Activated naive CD8-positive, alpha-beta T cell (primary cell): Measurements from ENCODE around the gene SNX30.

ENCODE experiments used
- H3K27ac Mint-ChIP-seq: one replicate; pipeline ENCODE4 v1.8.0; 2021; ENCODE audit warnings: mixed read lengths
- H3K27me3 Mint-ChIP-seq: one replicate; pipeline ENCODE4 v1.8.0; 2021; ENCODE audit warnings: mixed read lengths
- H3K36me3 Mint-ChIP-seq: one replicate; pipeline ENCODE4 v1.8.0; 2021; ENCODE audit warnings: mixed read lengths
- H3K4me1 Mint-ChIP-seq: one replicate; pipeline ENCODE4 v1.8.0; 2021; ENCODE audit warnings: low read depth, mixed read lengths
- H3K4me3 Mint-ChIP-seq: one replicate; pipeline ENCODE4 v1.8.0; 2021; ENCODE audit warnings: mild to moderate bottlenecking, mixed read lengths
- H3K9me3 Mint-ChIP-seq: one replicate; pipeline ENCODE4 v1.8.0; 2021; ENCODE audit warnings: low read depth, mixed read lengths

Gene SNX30

GRCh38 chr9:112761912-112762655 is 11.5 kb downstream of the SNX30 start:
- Mint-ChIP-seq H3K27ac (no peak overlapping the region), H3K4me1 (peaks cover 49% of the 10 kb centered on the region)

GRCh38 chr9:112762726-112763518 is 12.4 kb downstream of the SNX30 start:
- peaks cover 13% of the 10 kb centered on the region for H3K36me3 Mint-ChIP-seq
- H3K9me3 Mint-ChIP-seq: peaks cover 7% of the 10 kb centered on the region
- H3K4me1 Mint-ChIP-seq: peaks cover 40% of the 10 kb centered on the region
- H3K27me3 Mint-ChIP-seq: no peaks in the 10 kb centered on the region
- no peak overlapping the region for H3K4me3 Mint-ChIP-seq
- H3K27ac Mint-ChIP-seq: no peak overlapping the region

More at GRCh38 chr9:112761912-112762655, 11.5 kb downstream of the SNX30 start:
- Mint-ChIP-seq H3K36me3 (peaks cover 11% of the 10 kb centered on the region), H3K9me3 (peaks cover 7% of the 10 kb centered on the region), H3K27me3 (no peaks in the 10 kb centered on the region), H3K4me3 (no peak overlapping the region)

GRCh38 chr9:112764344-112764743 is 13.8 kb downstream of the SNX30 start:
- Mint-ChIP-seq H3K4me3 (no peak overlapping the region), H3K4me1 (peaks cover 32% of the 10 kb centered on the region), H3K36me3 (peaks cover 18% of the 10 kb centered on the region), H3K27ac (no peak overlapping the region), H3K9me3 (peaks cover 7% of the 10 kb centered on the region), H3K27me3 (no peaks in the 10 kb centered on the region)

DNA sequence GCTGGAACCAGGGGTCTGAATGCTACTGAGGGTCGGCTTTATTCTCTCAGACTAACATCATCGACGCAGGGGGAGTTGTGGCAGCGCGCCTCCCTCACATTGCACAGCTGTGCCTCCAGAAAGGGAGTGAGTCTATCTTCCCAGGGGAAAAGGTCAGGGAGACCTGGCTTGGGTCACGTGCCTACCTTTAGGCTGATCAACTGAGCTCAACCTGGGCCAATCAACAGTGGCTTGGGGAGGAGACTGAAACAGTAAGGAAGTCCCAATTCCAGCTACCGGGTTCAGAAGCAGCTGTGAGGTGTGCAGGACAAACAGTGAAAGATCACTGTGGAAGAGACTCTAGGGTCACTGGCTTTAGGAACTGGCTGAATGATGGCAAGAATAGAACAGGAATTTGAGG is 14.3 kb downstream of the SNX30 start:
- no peak overlapping the region for H3K27ac Mint-ChIP-seq
- H3K9me3 Mint-ChIP-seq: peaks cover 7% of the 10 kb centered on the region
- H3K27me3 Mint-ChIP-seq: no peaks in the 10 kb centered on the region
- H3K36me3 Mint-ChIP-seq: peaks cover 19% of the 10 kb centered on the region
- H3K4me3 Mint-ChIP-seq: no peak overlapping the region
- H3K4me1 Mint-ChIP-seq: peaks cover 33% of the 10 kb centered on the region

- Mint-ChIP-seq H3K27ac (no peak overlapping the region), H3K9me3 (peaks cover 7% of the 10 kb centered on the region), H3K4me1 (peaks cover 30% of the 10 kb centered on the region)
Observed at GRCh38 chr9:112765281-112765680, 14.7 kb downstream of the SNX30 start.

GRCh38 chr9:112771359-112772214 is 21.0 kb downstream of the SNX30 start:
- H3K4me1 Mint-ChIP-seq: peaks cover 48% of the 10 kb centered on the region

More at GRCh38 chr9:112765281-112765680, 14.7 kb downstream of the SNX30 start:
- no peaks in the 10 kb centered on the region for H3K27me3 Mint-ChIP-seq
- H3K36me3 Mint-ChIP-seq: peaks cover 19% of the 10 kb centered on the region
- H3K4me3 Mint-ChIP-seq: no peak overlapping the region

DNA sequence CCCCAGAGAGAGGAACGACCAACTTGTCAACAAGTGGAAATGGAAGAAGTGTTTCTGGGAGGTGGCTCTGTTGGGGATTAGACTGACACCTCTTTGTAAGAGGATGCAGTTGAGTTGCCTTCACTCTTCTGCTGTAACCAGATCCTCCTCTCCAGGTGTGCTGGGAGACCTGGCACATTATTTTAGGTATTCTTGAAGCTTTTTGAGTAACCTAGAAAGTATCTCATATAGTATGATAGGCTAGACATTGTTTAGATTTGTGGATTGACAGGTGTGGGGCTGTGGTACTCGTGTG is 21.6 kb downstream of the SNX30 start:
- H3K36me3 Mint-ChIP-seq: peaks cover 23% of the 10 kb centered on the region
- H3K4me1 Mint-ChIP-seq: peaks cover 52% of the 10 kb centered on the region
- no peaks in the 10 kb centered on the region for H3K27me3 Mint-ChIP-seq
- H3K27ac Mint-ChIP-seq: no peak overlapping the region
- no peaks in the 10 kb centered on the region for H3K9me3 Mint-ChIP-seq
- H3K4me3 Mint-ChIP-seq: peak overlapping the region; percentile 36

More at GRCh38 chr9:112771359-112772214, 21.0 kb downstream of the SNX30 start:
- Mint-ChIP-seq H3K27me3 (no peaks in the 10 kb centered on the region), H3K27ac (no peak overlapping the region), H3K4me3 (peak overlapping the region; percentile 36), H3K36me3 (peaks cover 19% of the 10 kb centered on the region), H3K9me3 (peaks cover under 1% of the 10 kb centered on the region)

DNA sequence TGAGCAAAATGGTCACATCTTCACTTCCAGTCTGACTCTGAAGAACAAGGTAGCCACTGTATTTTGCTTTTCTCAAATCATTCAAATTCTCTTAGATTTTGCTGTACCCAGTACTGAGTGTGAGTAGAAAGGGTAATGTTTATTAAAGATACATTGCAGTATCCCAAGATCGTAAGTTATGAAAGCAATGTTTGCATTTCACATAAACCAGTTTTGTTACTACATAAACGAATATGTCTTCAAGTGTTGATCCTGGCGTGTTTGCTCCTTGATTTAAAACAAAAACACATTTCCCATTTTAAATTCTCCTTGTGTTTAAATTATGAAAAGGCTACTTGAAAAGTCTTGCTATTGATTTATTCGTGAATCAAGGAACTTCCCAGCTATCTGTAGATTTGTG is 22.0 kb downstream of the SNX30 start:
- peak overlapping the region; percentile 20 for H3K4me3 Mint-ChIP-seq
- H3K4me1 Mint-ChIP-seq: peaks cover 52% of the 10 kb centered on the region
- no peaks in the 10 kb centered on the region for H3K9me3 Mint-ChIP-seq
- H3K36me3 Mint-ChIP-seq: peaks cover 23% of the 10 kb centered on the region
- no peak overlapping the region for H3K27ac Mint-ChIP-seq
- no peaks in the 10 kb centered on the region for H3K27me3 Mint-ChIP-seq

- Mint-ChIP-seq H3K4me3 (no peak overlapping the region), H3K27ac (no peak overlapping the region), H3K27me3 (no peaks in the 10 kb centered on the region), H3K36me3 (peaks cover 17% of the 10 kb centered on the region), H3K4me1 (peaks cover 59% of the 10 kb centered on the region), H3K9me3 (no peaks in the 10 kb centered on the region)
Observed at GRCh38 chr9:112774006-112774996, 23.7 kb downstream of the SNX30 start.

- Mint-ChIP-seq H3K27ac (no peak overlapping the region), H3K9me3 (no peaks in the 10 kb centered on the region)
Observed at GRCh38 chr9:112777914-112778313, 27.4 kb downstream of the SNX30 start.

DNA sequence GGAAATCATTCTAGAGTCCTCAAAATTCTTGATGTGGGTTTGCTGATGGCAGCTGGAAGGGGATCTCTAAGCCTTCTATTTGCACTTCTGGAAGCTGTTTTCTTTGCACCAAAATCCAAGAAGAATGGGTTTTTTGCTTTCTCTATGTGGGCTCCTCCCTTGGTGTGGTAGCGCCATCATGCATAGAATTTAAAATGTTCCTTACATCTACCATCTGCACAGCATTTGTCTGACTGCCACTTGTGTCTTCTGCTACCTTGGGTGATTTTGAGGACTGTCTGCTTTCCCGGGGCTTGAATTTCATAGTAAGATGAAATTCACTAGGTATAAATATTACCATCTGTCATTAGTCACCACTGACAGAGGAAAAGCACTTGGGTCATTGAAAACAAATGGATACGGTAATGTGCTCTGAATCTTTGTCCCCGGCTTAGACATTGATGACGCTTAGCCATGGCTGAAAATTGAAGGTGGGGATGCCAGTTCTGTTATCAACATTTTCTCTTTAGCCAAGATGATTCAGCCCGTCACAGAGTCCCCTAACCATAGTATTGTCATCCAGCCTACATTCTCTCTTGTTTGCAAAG is 30.0 kb downstream of the SNX30 start:
- H3K4me1 Mint-ChIP-seq: peaks cover 34% of the 10 kb centered on the region
- no peaks in the 10 kb centered on the region for H3K9me3 Mint-ChIP-seq
- H3K27me3 Mint-ChIP-seq: no peaks in the 10 kb centered on the region
- H3K36me3 Mint-ChIP-seq: peaks cover 13% of the 10 kb centered on the region
- no peak overlapping the region for H3K27ac Mint-ChIP-seq
- no peak overlapping the region for H3K4me3 Mint-ChIP-seq

More at GRCh38 chr9:112777914-112778313, 27.4 kb downstream of the SNX30 start:
- H3K4me1 Mint-ChIP-seq: peaks cover 45% of the 10 kb centered on the region
- H3K27me3 Mint-ChIP-seq: no peaks in the 10 kb centered on the region
- no peak overlapping the region for H3K4me3 Mint-ChIP-seq
- peaks cover 13% of the 10 kb centered on the region for H3K36me3 Mint-ChIP-seq

DNA sequence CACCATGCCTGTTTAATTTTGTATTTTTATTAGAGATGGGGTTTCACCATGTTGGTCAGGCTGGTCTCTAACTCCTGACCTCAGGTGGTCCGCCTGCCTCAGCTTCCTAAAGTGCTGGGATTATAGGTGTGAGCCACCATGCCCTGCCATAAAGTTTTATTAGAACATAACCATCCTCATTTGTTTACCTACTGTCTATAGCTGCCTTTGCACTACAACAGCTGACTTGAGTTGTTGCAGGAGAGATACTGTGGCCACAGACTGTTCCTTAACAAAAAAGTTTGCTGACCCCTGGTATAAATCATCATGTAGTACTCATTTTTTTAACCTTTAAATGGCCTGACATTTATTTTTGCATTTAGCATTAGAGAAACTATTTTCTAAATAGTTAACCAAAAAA is 31.7 kb downstream of the SNX30 start:
- peaks cover 37% of the 10 kb centered on the region for H3K4me1 Mint-ChIP-seq
- no peak overlapping the region for H3K27ac Mint-ChIP-seq
- H3K9me3 Mint-ChIP-seq: no peaks in the 10 kb centered on the region
- peaks cover 6% of the 10 kb centered on the region for H3K36me3 Mint-ChIP-seq
- no peak overlapping the region for H3K4me3 Mint-ChIP-seq
- no peaks in the 10 kb centered on the region for H3K27me3 Mint-ChIP-seq

GRCh38 chr9:112783551-112783954 is 33.0 kb downstream of the SNX30 start:
- Mint-ChIP-seq H3K4me3 (no peak overlapping the region), H3K36me3 (peaks cover 4% of the 10 kb centered on the region), H3K4me1 (peaks cover 35% of the 10 kb centered on the region)

More at GRCh38 chr9:112783551-112783954, 33.0 kb downstream of the SNX30 start:
- H3K27me3 Mint-ChIP-seq: no peaks in the 10 kb centered on the region
- no peaks in the 10 kb centered on the region for H3K9me3 Mint-ChIP-seq
- no peak overlapping the region for H3K27ac Mint-ChIP-seq
